SH-SY5Y (cell line): ENCODE data around the gene KNG1.

ENCODE experiments used
- GATA2 ChIP-seq: IDR thresholded peaks from 2 replicates; pipeline ENCODE4 v1.6.1; 2011; ENCODE audit warnings: mild to moderate bottlenecking, low read depth, low read length
- GATA3 ChIP-seq: IDR thresholded peaks from 2 replicates; pipeline ENCODE4 v1.6.1; 2011; ENCODE audit warnings: low read depth, mild to moderate bottlenecking, low read length, moderate library complexity

DNA sequence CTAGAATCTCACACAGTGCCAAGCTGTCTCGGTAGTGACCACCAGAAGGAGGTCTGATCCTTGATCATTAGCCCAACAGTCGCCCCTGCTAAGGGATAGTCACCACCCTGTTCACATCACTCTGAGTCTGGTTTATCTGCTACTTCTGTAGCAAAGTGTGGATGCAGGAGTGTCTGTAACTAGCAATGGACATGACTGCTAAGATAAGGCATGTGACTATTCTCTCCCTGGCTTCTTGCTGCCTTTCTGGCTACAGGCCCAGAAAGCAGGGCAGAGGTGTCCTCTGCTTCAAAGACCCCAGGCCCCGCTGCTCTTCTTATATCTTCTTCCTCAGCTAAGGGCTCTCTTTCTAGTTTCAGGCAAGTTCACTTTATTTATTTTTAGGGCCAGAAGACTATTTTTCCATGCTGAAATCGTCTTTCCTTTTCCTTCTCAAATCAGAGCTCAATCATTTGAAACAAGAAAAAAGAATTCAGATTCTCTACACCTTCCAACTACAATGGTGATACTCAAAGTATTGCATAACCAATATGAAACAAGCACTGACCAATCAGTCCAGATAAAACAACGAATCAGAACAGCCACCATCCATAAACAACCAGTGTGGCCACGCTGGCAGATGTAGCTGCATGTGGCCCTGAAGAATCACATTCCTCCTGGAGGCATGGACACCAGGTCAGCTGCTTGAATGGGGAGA lies 8.0 kb upstream of the KNG1 start:
- no peak for TF ChIP-seq GATA2
- no peak for TF ChIP-seq GATA3
